Eye (tissue), 1 donor: ENCODE results near the gene NEDD8.

Source experiments
- DNase-seq: peaks from one replicate; pipeline ENCODE4 v3.0.0-alpha.2; 2015

Gene NEDD8

GRCh38 chr14:24177041-24177825 lies 54.9 kb downstream of the NEDD8 start:
- DNase-seq = no peak

- no peak for DNase-seq
Measured at GRCh38 chr14:24176599-24176998, 55.6 kb downstream of the NEDD8 start.

GRCh38 chr14:24172871-24173281 lies 59.3 kb downstream of the NEDD8 start:
- DNase-seq = no peak

- DNase-seq = no peak
Measured at GRCh38 chr14:24172261-24172860, 59.8 kb downstream of the NEDD8 start.

- peak; percentile 99 for DNase-seq
Measured at GRCh38 chr14:24171422-24172260, 60.5 kb downstream of the NEDD8 start, which contains the start of gene REC8. Gene REC8 (plus strand): TSS chr14:24172080. CDS start chr14:24172553, 473 bp downstream.

- no peak for DNase-seq
Measured at GRCh38 chr14:24167469-24168114, 64.6 kb downstream of the NEDD8 start.
